ENCODE data around the gene GNG7.
A peak's percentile ranks its signal among the peaks of the same experiment; 100 is the strongest.
"Not testable (repeated sequence)": the region's sequence is repeated elsewhere in the genome, so short reads cannot be mapped to it uniquely, and the experiment has no call there.

The GNG7 gene

DNA sequence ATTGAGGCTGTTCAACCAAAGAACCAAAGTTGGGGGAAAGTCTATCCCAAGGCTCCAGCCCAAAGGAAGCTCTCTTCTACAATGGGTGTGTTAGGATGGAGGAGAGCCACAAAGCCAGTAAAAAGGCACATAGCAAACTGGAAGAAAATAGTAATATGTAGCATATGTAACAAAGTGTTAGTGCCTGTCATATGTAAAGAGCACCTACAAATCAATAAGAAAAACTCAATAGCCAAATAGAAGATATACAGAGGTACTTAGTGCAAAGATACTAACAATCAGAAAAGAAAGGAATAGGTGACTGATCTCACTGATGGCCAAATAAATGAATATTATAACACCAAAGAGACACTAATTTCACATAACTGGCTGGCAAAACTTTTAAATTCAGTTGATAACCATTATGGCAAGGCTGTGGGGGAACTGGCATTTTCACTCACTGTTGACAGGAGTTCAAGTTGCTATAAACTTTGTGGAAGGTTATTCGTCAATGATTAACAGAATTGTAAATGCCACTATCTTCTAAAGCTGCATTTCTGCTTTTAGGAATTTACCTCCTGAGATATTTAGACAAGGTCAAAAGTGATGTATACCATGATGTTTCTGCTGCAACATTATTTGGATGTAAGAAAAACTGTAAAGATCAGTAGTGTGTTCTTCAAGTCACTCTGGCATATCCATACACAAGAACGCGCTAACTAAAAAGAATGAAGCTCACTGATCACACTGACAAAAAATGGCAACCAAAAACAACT, 110.8 kb downstream of the GNG7 start:
- DNase-seq = no peak

DNA sequence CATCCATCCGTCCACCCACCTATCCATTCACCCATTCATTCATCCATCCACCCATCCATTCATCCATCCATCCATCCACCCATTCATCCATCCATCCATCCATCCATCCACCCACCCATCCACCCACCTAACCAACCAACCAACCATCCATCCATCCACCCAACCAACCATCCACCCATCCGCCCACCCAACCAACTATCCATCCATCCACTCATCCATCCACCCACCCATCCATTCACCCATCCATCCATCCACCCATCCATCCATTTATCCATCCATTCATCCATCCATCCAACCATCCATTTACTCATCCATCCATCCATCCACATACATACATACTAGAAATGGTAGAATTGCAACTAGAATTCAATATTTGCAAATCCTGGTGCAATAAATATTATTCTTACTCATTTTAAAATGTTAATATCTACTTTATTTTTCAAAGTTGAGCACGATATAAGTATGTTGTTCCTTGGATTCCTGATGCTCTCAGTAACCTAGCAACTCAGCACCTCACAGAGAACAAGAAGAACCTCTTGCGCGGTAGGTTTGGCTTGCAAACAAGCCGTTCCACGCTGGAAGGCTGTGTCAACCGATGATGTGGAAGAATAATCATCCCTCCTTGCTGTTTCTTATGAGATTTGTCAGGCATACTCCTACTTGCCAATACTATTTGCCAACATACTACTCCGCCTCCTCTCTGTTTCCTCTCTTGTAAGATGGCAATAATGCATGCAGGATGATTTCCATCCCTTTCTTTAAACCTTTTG, 111.7 kb downstream of the GNG7 start:
- DNase-seq = no peak

DNA sequence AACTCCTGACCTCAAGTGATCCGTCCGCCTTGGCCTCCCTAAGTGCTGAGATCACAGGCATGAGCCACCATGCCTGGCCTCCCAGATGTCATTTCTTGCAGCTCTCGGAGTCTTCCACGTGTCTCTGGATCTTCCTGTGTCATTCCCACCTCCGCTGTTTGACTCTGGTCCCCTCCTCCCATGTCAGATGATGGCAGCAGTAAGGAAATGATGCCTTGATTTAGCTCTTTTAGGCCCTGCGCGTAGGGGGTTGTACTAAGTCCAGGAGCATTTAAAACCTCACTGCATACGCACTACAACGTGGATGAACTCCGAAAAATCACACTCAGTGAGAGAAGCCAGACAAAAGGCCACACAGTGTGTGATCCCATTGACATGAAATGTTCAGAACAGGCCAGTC, 113.1 kb downstream of the GNG7 start:
- no peak for DNase-seq

DNA sequence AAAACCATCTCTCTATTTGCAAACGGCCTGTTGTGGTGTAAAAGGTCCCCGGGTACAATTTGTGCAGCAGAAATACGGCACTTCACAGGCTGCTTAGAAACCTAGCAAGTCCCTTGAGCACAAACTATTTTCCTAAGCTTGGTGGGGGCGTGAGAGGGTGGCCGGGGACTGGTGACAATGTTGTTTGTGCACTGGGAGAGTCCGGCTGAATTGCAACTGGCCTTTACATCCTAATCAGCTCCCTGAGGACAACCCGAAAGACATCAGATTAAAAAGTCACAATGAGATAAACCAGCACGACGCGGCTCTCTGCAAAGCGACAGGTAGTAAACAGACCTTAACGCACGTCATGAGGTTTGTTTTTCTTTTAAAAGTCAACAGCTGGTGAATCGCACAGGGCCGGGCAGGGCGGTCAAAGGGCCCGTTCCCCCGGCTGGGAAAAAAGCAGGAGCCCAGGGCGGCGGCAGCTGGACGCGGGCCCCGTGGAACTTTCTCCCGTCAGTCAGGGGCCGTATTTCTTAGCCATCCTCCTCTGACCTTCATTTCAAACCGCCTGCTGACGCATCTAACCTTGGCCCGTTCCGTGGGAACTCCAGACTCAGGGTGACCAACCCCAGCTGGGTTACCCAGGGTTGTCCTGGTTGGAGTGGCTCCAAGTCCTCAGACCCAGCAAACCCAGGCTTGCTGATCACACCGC, 114.3 kb downstream of the GNG7 start:
- DNase-seq = no peak

DNA sequence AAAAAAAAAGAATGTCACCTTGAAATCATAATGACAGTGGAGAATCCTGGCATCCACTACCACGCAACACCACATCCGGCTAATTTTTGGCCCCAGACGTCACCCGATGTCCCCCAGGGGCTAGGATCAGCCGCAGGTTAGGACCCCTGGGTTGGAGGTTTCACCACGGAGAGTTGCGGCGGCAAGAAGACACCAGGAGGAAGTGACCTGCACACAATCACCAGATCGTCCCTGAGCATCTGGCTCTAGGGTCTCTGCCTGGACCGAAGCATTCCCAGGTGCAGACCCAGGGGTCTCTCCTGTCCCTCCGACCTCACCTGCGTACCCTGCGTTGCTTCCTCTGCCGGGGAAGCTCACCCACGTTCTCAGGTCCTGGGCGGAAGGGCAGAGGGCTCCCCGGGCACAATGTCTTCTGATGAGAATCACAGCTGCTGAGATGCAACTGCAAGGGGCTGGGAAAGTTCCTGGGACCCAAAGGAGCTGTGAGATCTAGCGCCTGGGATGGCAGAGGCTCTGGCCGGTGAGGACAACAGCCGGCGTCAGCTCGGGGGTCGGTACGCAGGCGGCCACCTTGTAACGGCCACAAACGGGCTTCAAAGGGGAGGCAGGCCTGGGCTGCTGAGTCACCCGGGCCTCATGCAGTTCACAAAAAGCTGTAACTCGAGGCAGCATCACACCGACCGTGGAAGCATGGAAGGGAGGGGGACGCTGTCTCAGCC, 115.3 kb downstream of the GNG7 start:
- no peak for DNase-seq

DNA sequence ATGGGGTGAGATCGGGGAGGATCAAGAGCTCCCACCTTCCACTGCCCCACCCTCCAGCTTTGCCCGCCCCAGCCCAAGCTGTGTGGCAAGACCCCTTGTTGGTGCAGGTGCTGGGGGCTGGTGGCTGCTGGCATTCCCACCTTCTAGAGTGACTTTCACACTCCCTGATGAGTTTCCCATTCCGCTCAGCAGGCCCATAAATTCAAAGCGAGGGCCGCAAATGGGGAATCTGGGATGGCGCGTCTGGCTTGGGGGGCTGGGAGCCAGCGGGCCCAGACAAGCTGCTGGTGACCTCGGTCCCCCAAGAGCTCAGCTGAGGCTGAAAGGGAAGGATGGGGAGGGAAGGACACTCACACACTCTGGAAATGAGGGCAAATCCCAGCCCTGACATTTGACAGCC, 116.3 kb downstream of the GNG7 start:
- DNase-seq = no peak

DNA sequence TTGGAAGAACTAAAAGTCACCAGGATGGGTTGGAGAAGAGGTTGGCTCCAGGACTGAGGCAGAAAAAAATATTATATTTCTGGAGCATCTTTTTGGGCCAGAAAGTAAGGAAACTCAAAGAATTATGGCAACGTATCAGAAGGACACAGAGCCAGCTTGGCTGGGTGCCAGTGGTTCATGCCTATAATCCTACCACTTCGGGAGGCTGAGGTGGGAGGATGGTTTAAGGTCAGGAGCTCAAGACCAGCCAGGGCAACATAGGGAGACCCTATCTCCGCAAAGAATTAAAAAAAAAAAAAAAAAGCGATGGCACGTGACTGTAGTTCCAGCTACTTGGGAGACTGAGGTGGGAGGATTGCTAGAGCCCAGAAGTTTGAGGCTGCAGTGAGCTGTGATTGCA, 118.5 kb downstream of the GNG7 start:
- no peak for DNase-seq

DNA sequence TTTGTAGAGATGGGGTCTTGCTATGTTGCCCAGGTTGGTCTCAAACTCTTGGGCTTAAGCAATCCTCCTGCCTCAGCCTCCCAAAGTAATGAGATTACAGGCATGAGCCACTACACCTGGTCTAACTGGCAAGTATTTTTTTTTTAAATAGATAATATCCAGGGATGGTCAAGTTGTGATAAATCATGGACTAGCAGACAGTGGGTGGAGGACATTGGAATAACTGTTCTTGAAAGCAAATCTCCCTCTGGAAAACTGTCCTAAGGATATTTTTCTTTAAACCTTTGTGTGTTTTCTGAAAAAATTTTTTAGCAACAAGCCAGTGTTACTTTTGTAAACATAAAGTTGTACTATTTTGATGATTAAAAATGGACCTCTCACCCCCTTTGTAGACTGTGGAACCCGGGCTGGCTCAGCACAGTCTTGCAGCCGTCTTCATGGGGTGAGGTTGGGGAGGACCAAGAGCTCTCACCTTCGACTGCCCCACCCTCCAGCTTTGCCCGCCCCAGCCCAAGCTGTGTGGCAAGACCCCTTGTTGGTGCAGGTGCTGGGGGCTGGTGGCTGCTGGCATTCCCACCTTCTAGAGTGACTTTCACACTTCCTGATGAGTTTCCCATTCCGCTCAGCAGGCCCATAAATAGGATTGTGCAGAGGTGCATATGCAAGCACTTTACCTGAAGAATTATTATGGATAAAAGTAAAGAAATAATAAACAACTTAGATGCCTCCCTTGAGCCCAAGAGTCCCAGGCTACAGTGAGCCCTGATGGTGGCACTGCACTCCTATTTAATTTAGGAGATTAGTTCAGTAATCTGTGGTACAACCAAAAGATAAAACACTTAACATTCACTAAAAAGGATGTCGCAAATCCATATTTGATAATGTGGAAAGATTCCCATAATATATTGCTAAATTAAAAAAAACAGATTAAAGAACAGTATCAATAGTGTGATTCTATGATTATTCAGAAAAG, 119.2 kb downstream of the GNG7 start:
- no peak for DNase-seq

DNA sequence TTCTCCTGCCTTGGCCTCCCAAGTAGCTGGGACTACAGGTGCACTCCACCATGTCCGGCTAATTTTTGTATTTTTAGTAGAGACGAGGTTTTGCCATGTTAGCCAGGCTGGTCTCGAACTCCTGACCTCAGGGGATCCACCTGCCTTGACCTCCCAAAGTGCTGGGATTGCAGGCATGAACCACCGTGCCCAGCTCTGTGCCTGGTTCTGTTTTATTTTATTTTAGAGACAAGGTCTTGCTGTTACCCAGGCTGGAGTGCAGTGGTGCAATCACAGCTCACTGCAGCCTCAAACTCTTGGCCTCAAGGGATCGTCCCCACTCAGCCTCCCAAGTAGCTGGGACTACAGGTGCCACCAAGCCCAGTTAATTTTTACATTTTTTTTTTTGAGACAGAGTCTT, 122.1 kb downstream of the GNG7 start:
- DNase-seq = not testable (repeated sequence)

DNA sequence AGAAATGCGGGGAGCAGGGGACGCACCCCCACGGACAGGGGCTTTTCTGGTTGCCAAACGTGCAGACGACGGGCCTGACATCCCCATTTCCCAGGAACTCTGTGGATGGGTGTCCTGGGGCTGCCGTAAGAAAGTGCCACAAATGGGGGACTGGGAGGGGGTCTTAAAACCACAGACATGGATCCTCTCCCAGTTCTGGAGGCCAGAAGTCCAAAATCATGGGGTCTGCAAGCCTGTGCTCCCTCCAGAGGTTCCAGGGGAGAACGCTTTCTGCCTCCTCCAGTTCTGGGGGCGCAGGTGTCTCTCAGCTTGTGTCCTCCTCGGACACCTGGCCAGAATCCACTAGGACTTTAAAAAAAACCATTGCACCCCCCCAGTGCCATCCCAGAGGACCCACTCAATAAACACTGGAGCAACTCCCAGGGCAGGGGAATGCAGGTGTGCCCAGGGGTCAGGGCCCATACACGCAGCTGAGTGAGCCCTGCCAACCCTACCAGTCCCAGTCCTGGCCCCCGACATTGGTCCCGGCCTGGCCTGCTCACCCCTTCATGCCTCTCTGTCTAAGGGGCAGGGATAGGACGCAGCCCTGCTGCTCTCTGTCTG, 122.7 kb downstream of the GNG7 start:
- no peak for DNase-seq

DNA sequence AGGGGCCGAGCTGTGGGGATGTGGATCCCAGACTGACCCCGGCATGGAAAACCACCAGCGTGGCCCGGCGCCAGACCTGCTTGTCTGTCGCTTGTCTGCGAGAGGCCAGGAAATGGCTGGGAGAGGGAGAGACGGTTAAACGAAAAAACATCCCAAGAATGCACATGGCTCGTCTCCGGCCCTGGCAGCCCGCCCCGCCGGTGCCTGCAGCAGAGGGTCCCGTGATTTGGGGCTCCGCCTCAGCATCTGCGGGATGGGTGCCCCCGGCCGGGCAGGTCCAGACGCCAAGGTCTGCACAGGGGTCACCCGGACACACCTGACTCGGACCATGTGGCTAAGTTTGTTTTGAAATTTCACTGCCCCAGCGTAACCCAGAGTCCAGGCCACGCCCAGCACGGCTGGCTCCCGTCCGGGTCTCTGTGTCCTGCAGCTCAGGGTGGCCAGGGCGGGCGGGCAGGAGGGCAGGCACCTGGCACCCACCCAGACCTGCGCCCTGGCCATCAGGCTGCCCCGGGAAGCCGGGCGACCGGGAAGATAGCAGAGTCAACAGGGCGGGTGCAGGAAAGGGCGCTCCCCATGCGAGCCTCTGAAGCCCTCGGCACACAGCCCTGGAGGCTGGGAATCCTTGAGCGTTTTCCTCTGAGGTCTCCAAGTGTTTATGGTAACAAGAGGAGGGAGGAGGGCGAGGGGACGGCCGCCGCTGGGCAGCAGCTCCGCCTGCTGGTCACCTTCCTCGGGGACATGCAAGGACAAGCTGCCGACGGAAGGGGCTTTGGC, 123.4 kb downstream of the GNG7 start:
- peak; percentile 56 for DNase-seq

DNA sequence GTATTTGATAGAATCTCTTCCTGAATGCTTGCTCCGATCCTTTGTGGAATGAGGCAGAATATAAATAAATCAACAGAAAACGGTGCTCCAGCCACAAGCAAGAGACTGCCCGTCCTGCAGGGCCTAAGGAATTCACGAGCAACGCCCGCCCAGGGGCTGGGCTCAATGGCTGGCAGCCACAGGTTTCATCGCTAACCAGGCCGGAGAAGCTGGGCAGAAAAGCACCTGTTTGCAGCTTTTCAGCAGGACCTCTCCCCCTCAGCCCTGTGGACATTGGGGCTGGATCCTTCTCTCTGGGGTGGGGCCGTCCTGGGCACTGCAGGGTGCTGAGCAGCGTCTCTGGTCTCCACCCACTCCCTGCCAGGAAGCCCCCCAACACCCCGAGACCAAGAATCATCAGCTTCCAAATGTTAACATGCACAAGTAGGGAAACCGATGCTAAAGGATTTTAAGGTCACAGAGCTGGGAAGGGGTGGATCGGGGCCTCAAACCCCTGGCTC, 124.1 kb downstream of the GNG7 start:
- no peak for DNase-seq

DNA sequence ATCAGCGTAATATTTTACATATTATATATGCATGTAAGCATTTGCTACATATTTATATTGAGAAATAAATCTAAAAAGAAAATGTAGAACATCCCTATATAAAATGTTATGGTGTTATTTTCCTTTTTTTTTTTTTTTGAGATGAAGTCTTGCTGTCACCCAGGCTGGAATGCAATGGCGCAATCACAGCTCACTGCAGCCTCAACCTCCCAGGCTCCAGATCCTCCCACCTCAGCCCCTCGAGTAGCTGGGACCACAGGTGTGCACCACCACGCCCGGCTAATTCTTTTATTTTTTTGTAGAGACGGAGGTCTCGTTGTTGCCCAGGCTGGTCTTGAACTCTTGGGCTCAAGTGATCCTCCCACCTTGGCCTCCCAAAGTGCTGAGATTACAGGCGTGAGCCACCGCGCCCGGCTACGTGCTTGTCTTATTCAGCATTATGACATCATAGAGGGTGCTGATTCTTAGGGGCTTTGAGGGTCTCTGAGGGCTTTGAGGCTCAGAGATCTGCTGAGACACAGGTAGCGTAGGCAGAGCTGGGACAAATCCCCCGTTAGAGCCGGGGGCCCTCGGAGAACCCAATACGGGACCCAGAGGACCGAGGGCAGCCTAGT, 124.7 kb downstream of the GNG7 start:
- no peak for DNase-seq

DNA sequence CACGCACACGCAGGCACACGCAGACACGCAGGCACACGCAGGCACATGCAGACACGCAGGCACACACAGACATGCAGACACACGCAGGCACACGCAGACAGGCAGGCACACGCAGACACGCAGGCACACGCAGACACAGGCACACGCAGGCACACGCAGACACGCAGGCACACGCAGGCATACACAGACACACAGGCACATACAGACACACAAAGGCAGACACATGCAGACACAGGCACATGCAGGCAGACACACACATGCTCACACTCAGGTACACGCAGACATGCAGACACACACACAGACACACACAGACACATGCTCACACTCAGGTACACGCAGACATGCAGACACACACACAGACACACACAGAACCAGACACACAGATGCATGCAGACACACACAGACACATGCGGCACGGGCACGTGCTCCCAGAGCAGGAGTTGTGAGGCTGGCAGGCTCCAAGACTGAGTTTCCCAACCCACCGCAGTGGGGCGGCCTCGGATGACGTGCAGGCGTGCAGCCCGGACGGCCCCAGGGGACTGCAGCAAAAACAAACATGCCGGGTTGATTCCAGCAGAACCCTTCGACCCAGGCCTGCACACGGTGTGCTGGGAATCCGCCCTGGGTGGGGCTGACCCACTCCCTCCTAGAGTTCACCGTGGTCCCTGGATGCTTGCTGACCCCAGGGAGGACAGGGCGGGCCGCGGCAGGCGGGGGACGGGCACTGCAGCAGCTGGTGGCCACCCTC, 126.6 kb downstream of the GNG7 start:
- DNase-seq = no peak

DNA sequence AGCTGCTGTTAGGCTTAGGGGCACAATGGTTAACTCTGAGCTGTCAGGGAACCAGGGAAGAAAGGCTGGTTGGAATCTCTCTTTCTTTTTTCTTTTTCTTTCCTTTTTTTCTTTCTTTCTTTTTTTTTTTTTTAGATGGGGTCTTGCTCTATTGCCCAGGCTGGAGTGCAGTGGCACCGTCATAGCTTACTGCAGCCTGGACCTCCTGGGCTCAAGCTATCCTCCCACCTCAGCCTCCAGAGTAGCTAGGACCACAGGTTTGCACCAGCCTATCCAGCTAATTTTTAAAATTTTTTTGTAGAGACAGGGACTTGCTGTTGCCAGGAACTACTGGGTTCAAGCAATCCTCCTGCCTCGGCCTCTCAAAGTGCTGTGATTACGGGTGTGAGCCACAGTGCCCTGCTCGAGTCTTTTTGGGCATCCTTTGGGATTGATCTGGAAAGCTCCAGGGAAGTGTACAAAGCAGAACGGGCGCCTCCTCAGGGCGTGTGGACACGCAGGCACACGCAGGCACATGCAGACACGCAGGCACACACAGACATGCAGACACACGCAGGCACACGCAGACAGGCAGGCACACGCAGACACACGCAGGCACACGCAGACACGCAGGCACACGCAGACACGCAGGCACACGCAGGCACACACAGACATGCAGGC, 127.4 kb downstream of the GNG7 start:
- DNase-seq = no peak

DNA sequence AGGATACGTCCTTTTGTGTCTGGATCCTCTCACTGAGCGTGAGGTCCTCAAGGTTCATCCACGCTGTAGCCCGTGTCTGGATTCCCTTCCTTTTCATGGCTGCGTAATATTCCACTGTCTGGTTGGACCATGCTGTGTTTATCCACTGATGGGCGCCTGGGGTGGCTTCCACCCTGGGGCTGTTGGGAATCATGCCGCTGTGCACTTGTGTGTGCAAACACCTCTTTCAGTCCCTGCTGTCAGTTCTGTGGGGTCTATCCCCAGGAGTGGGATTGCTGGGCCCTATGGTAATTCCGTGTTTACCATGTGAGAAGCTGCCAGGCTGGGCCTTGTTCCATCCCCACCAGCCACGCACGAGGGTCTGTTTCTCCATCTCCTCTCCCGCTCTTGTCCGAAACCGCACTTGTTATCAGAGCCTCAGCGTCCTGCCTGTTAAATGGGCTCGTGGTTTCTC, 128.0 kb downstream of the GNG7 start:
- no peak for DNase-seq

DNA sequence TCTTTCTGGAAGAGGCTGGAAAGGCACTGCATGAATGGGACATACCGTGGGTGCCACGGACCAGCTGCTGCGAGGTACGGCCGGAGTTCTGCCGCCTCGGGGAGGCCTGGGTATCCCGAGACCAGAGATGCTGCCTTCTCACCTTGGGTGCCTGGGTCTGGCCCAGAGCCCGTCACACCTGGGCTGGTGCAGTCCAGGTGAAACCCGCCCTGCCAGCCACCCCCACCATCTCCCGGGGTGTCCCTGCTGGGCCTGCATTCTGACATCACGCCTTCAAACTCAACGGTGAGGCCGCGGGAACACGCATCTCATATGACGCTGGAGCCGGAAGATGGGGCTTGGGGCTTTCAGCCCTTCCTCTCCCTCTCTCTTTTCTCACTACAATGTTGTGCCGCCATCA, 128.6 kb downstream of the GNG7 start:
- no peak for DNase-seq

DNA sequence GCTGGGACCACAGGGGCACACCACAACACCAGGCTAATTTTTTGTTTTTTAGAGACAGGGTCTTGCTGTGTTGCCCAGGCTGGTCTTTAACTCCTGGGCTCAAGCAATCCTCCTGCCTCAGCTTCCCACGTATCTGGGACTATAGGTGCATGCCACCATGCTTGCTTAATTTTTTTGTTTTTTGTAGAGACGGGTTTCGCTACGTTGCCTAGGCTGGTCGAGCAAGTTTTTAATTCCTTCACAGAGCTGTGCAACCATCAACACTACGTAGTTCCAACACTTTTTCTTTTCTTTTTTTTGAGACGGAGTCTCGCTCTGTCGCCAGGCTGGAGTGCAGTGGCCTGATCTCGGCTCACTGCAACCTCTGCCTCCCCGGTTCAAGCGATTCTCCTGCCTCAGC, 130.3 kb downstream of the GNG7 start:
- DNase-seq = not testable (repeated sequence)

Measured in activated CD4-positive, alpha-beta T cell treated with anti-CD3 and anti-CD28 coated beads, Interleukin-2, Interleukin-6, amounts not matched to agents 100 ng/mL and 50 ng/mL, durations not matched to agents 16 hours and 8 hours (primary cell).